PC-3 (cell line): ENCODE measurements around the gene OR7D2. TPM values are rescaled to one million over a fixed set of nuclear protein-coding genes. Genes with fewer than 3 reads are reported as not detected.

Experiments used
- ATAC-seq: fragments of 200-7000 bp; cut with Tn5 transposase; 2 replicates; pipeline ENCODE4 v1.9.1; 2020; ENCODE audit warnings: mild to moderate bottlenecking, moderate library complexity
- BruUV-seq: library from RNA; stranded (reverse); fragments of 400-500 nt; replicated peaks from 2 replicates; lab custom pipeline; 2021; lab: Mats Ljungman, UMichigan
- CTCF ChIA-PET: fragments of 300-600 bp; sonication (Branson Sonifier 250); formaldehyde crosslinking; loops from one replicate; lab custom pipeline; 2022; ENCODE audit warnings: antibody characterized with exemption; lab: Charles Lee
- POLR2A ChIA-PET: fragments of 300-600 bp; sonication (Branson Sonifier 250); formaldehyde crosslinking; loops from one replicate; lab custom pipeline; 2022; ENCODE audit warnings: antibody characterized with exemption; ENCODE audit not compliant: unreplicated experiment; lab: Charles Lee
- DNase-seq: peaks from one replicate; pipeline ENCODE4 v3.0.0-alpha.2; 2015
- H2AFZ ChIP-seq: fragments of 300-600 bp; sonication (generic); 2 replicates; pipeline ENCODE4 v1.6.0; 2016; ENCODE audit warnings: antibody characterized with exemption, low read length
- H3F3A ChIP-seq: fragments of 300-600 bp; sonication (generic); one replicate; pipeline ENCODE4 v1.6.0; 2017; ENCODE audit warnings: antibody characterized with exemption, low read length, control low read depth, mild to moderate bottlenecking; ENCODE audit not compliant: unreplicated experiment
- H3K27ac ChIP-seq: fragments of 300-600 bp; sonication (generic); 2 replicates; pipeline ENCODE4 v1.5.1; 2016; ENCODE audit warnings: mild to moderate bottlenecking, low read length
- H3K27me3 ChIP-seq: fragments of 300-600 bp; sonication (generic); 2 replicates; pipeline ENCODE4 v1.6.1; 2016; ENCODE audit warnings: low read length, mixed read lengths
- H3K36me3 ChIP-seq: fragments of 300-600 bp; sonication (generic); 2 replicates; pipeline ENCODE4 v1.6.1; 2016; ENCODE audit warnings: low read depth, mixed run types, low read length, mixed read lengths
- H3K4me1 ChIP-seq: fragments of 300-600 bp; sonication (generic); 2 replicates; pipeline ENCODE4 v1.5.1; 2016; ENCODE audit warnings: low read length; ENCODE audit not compliant: insufficient read depth
- H3K4me2 ChIP-seq: fragments of 300-600 bp; sonication (generic); 2 replicates; pipeline ENCODE4 v1.6.0; 2016; ENCODE audit warnings: low read length
- H3K4me3 ChIP-seq: fragments of 300-600 bp; sonication (generic); 2 replicates; pipeline ENCODE4 v1.5.1; 2016; ENCODE audit warnings: mild to moderate bottlenecking, low read length, mixed read lengths
- H3K79me2 ChIP-seq: fragments of 300-600 bp; sonication (generic); 2 replicates; pipeline ENCODE4 v1.6.1; 2017; ENCODE audit warnings: low read length, mixed read lengths
- H3K9ac ChIP-seq: fragments of 300-600 bp; sonication (generic); 2 replicates; pipeline ENCODE4 v1.6.0; 2016; ENCODE audit warnings: mild to moderate bottlenecking, low read length
- H3K9me2 ChIP-seq: fragments of 300-600 bp; sonication (generic); replicated peaks from 2 replicates; pipeline ENCODE4 v1.6.1; 2016; ENCODE audit warnings: mixed run types, low read length, mixed read lengths
- H3K9me3 ChIP-seq: fragments of 300-600 bp; sonication (generic); 2 replicates; pipeline ENCODE4 v1.6.1; 2016; ENCODE audit warnings: low read length, mixed read lengths
- H4K20me1 ChIP-seq: fragments of 300-600 bp; sonication (generic); 2 replicates; pipeline ENCODE4 v1.6.1; 2016; ENCODE audit warnings: low read length, mixed read lengths
- CTCF ChIP-seq: fragments of 300-600 bp; sonication (generic); conservative IDR thresholded peaks from 2 replicates; pipeline ENCODE4 v1.5.1; 2017; ENCODE audit warnings: antibody characterized with exemption, low read depth, mild to moderate bottlenecking, low read length
- EZH2 ChIP-seq: fragments of 300-600 bp; sonication (generic); IDR thresholded peaks from one replicate; pipeline ENCODE4 v1.6.1; 2017; ENCODE audit warnings: antibody characterized with exemption, mild to moderate bottlenecking, low read length; ENCODE audit not compliant: unreplicated experiment
- EZH2phosphoT487 ChIP-seq: fragments of 300-600 bp; sonication (generic); IDR thresholded peaks from 2 replicates; pipeline ENCODE4 v1.6.1; 2018; ENCODE audit warnings: mild to moderate bottlenecking, antibody characterized with exemption, low read length, borderline replicate concordance
- intact Hi-C: fragments of 100-400 bp; cut with micrococcal nuclease; formaldehyde crosslinking; loops from 2 replicates; pipeline ENCODE4 v1.9.0; 2023
- total RNA-seq: library from RNA; depleted of rRNA; stranded (reverse); fragments of >200 nt; gene quantifications from 2 replicates; pipeline ENCODE4 v1.2.3, GENCODE V29; 2014

The OR7D2 gene
- total RNA-seq, 1 experiment from 2014 or later = 0.07 TPM

- ATAC-seq (no peak), DNase-seq (no peak)
- H3K4me2 ChIP-seq = no peak overlapping the region
- H2AFZ ChIP-seq = no peak overlapping the region
- H3F3A ChIP-seq = no peaks in the 10 kb centered on the region
- TF ChIP-seq EZH2phosphoT487 (no peak), CTCF (no peak), EZH2 (no peak)
- H3K27ac ChIP-seq = no peak overlapping the region
- peaks cover 56% of the 10 kb centered on the region for H3K9me3 ChIP-seq
- peaks cover 98% of the 10 kb centered on the region for H3K36me3 ChIP-seq
- no peaks in the 10 kb centered on the region for H3K9me2 ChIP-seq
- intact Hi-C loops = no loop called here
- no peaks in the 10 kb centered on the region for H3K27me3 ChIP-seq
- no peaks in the 10 kb centered on the region for H3K4me1 ChIP-seq
- H4K20me1 ChIP-seq = 0 out of 2 replicates have a peak, but pooled peaks cover 2% of the 10 kb centered on the region
- peaks cover 64% of the 10 kb centered on the region for H3K79me2 ChIP-seq
- H3K9ac ChIP-seq = no peak overlapping the region
- ChIA-PET CTCF (no interaction called here), POLR2A (no interaction called here)
- no peak overlapping the region for H3K4me3 ChIP-seq
- BruUV-seq = no TSS peak
Measured at GRCh38 chr19:9155591-9155990, 23.2 kb upstream of the OR7D2 start.

GRCh38 chr19:9156304-9156703 is 22.5 kb upstream of the OR7D2 start:
- H3K79me2 ChIP-seq = peaks cover 57% of the 10 kb centered on the region
- no peak overlapping the region for H3K9ac ChIP-seq
- peaks cover 56% of the 10 kb centered on the region for H3K9me3 ChIP-seq
- no TSS peak for BruUV-seq
- no peaks in the 10 kb centered on the region for H3K27me3 ChIP-seq
- H3K9me2 ChIP-seq = no peaks in the 10 kb centered on the region
- H3K36me3 ChIP-seq = peaks cover 98% of the 10 kb centered on the region
- no peak for TF ChIP-seq EZH2
- no peak for TF ChIP-seq EZH2phosphoT487
- no peak for TF ChIP-seq CTCF
- H3K4me1 ChIP-seq = no peaks in the 10 kb centered on the region
- no peak overlapping the region for H3K27ac ChIP-seq
- H4K20me1 ChIP-seq = no peaks in the 10 kb centered on the region
- intact Hi-C loops = no loop called here
- POLR2A ChIA-PET = no interaction called here
- H2AFZ ChIP-seq = no peak overlapping the region
- ATAC-seq = no peak
- H3F3A ChIP-seq = no peaks in the 10 kb centered on the region
- no peak for DNase-seq
- CTCF ChIA-PET = no interaction called here
- no peak overlapping the region for H3K4me2 ChIP-seq
- no peak overlapping the region for H3K4me3 ChIP-seq

DNA sequence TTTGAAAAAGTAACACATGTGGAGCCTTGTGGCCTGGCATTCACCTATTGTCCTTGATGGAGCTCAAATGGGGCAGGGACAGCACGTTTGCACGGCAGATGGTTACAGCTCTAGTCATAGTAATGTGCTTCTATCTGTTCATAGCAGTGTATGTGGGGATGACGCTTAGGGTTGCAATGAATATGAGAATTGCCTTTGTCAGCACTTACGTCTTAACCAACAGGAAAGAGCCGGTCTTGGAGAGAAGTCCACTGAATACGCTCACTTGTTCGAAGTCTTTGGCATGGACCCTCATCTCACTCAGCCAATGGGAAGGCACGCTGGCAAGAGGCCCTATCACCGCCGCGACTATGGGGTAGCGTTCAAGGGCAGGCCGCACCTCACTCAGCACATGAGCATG is 18.9 kb upstream of the OR7D2 start:
- TF ChIP-seq CTCF = no peak
- TF ChIP-seq EZH2 = no peak
- TF ChIP-seq EZH2phosphoT487 = no peak
- ChIA-PET POLR2A (no interaction called here), CTCF (no interaction called here)
- H4K20me1 ChIP-seq = no peaks in the 10 kb centered on the region
- no peaks in the 10 kb centered on the region for H3K27me3 ChIP-seq
- DNase-seq (no peak), ATAC-seq (no peak)
- no peaks in the 10 kb centered on the region for H3K9me2 ChIP-seq
- H3K9me3 ChIP-seq = peaks cover 33% of the 10 kb centered on the region
- no peak overlapping the region for H3K27ac ChIP-seq
- peaks cover 95% of the 10 kb centered on the region for H3K36me3 ChIP-seq
- H2AFZ ChIP-seq = no peak overlapping the region
- intact Hi-C loops = no loop called here
- peaks cover 22% of the 10 kb centered on the region for H3K79me2 ChIP-seq
- no TSS peak for BruUV-seq
- H3K9ac ChIP-seq = no peak overlapping the region
- H3F3A ChIP-seq = no peaks in the 10 kb centered on the region
- H3K4me3 ChIP-seq = no peak overlapping the region
- H3K4me2 ChIP-seq = no peak overlapping the region
- H3K4me1 ChIP-seq = no peaks in the 10 kb centered on the region
